Measurements from ENCODE around the gene SLC9A2. TPM values are rescaled to one million over a fixed set of nuclear protein-coding genes. Genes with fewer than 3 reads are reported as not detected.

The SLC9A2 gene
- total RNA-seq, 1 donor from 2014 or later = 0.32 TPM

DNA sequence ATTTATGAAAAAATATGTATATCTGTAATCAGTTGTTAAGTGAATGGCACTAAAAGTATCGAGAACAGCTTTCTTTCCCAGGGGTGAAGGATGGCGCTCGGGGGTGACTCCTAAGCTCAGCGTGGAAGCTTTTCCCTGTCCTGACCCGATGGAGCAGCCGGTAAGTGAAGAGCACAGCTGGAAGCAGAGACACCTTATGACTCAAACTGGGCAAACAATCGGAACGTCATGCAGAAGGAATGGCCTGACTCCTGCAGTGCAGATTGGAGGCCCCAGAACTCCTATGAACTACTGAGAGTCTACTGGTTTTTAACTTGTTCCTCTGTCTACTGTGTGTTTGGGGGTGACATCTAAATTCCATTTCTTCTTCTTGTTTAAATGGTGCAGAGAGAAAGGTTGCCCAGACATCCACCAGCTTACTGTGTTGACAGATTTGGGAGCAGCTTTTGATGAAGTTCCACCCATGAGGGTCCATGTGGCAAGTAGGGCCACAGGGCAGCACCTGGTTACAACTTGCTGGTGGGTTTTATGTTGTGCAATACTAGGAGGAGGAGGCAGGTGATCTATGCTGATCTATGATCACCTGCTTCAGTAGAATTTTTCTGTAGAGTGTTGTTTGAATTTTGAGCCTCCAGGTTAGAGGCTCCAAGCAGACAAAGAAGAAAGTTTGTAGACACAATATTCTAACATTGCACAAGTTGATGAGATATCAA is 89.7 kb downstream of the SLC9A2 start:
- Histone ChIP-seq H3K9me3 (ENCODE audit: insufficient read depth, low read depth, low read length) (no peaks in the 10 kb centered on the region), H3K36me3 (ENCODE audit: insufficient read depth, low read length) (no peaks in the 10 kb centered on the region), H2AFZ (ENCODE audit: low read depth, low read length) (no peak overlapping the region), H3K4me3 (ENCODE audit: insufficient read depth, low read depth, low read length) (no peak overlapping the region), H3K4me2 (ENCODE audit: low read length) (no peak overlapping the region), H3K9ac (ENCODE audit: low read length) (no peak overlapping the region), H3K27ac (ENCODE audit: low read depth, low read length) (no peak overlapping the region), H3K27me3 (ENCODE audit: insufficient read depth, low read length) (no peaks in the 10 kb centered on the region), H3K79me2 (ENCODE audit: insufficient read depth, low read length) (no peaks in the 10 kb centered on the region), H3K4me1 (ENCODE audit: insufficient read depth, low read length) (peaks cover 4% of the 10 kb centered on the region), H4K20me1 (ENCODE audit: insufficient read depth, low read length) (no peaks in the 10 kb centered on the region)
- FAIRE-seq (no peak), DNase-seq (ENCODE audit: low read depth) (peak; percentile 32)
- H3K4me3 Mint-ChIP-seq (ENCODE audit: unreplicated experiment) = peak overlapping the region; percentile 42
- H3K27me3 Mint-ChIP-seq (ENCODE audit: low read depth, unreplicated experiment) = no peaks in the 10 kb centered on the region
- no peak for TF ChIP-seq EZH2 (IDR thresholded peaks at IDR 0.05; ENCODE audit: insufficient read depth, low read length)
- TF ChIP-seq, protein P1, sequence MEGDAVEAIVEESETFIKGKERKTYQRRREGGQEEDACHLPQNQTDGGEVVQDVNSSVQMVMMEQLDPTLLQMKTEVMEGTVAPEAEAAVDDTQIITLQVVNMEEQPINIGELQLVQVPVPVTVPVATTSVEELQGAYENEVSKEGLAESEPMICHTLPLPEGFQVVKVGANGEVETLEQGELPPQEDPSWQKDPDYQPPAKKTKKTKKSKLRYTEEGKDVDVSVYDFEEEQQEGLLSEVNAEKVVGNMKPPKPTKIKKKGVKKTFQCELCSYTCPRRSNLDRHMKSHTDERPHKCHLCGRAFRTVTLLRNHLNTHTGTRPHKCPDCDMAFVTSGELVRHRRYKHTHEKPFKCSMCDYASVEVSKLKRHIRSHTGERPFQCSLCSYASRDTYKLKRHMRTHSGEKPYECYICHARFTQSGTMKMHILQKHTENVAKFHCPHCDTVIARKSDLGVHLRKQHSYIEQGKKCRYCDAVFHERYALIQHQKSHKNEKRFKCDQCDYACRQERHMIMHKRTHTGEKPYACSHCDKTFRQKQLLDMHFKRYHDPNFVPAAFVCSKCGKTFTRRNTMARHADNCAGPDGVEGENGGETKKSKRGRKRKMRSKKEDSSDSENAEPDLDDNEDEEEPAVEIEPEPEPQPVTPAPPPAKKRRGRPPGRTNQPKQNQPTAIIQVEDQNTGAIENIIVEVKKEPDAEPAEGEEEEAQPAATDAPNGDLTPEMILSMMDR (IDR thresholded peaks at IDR 0.05; ENCODE audit: insufficient read depth, low read depth, low read length) = no peak
- H3K9me3 Mint-ChIP-seq (ENCODE audit: unreplicated experiment) = no peaks in the 10 kb centered on the region
- H3K36me3 Mint-ChIP-seq (ENCODE audit: low read depth, unreplicated experiment) = no peaks in the 10 kb centered on the region
- H3K27ac Mint-ChIP-seq (ENCODE audit: unreplicated experiment) = peak overlapping the region; percentile 91
- H3K4me1 Mint-ChIP-seq (ENCODE audit: low read depth, unreplicated experiment) = peaks cover 12% of the 10 kb centered on the region

DNA sequence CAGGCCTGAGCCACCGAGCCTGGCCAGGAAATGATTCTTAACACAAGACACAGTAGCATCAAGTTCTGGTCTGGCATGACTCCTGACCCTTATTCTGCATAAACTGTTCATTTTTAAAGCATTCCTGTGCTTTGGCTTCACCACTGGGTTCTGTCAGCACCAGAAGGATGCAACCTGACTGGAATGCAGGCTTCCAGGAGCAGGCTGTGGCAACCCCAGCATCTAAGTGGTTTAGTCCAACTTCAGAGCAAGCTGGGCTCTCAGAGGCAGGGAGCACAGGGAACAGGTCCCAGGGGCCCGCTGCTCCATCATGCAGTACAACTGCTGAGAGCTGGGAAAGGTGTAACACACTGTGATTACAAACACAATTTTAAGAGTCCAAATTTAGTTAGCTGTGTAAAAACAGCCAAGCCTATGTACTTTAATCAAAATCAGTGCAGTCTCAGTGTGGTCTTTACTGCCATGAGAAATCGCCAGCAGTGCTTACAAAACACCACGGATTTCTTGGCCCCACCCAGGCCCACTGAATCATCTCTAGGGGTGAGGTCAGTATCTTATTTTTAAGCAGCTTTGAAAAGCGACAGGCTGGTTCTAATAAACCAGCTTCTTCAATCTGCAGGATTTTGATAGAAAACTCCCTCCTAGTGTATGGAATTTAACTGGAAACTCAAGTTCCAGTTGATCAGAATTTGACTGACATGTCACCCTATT is 98.1 kb downstream of the SLC9A2 start:
- H2AFZ ChIP-seq (ENCODE audit: low read depth, low read length) = no peak overlapping the region
- FAIRE-seq (no peak), DNase-seq (ENCODE audit: low read depth) (peak; percentile 6)
- Mint-ChIP-seq H3K27me3 (ENCODE audit: low read depth, unreplicated experiment) (no peaks in the 10 kb centered on the region), H3K9me3 (ENCODE audit: unreplicated experiment) (no peaks in the 10 kb centered on the region), H3K4me3 (ENCODE audit: unreplicated experiment) (no peak overlapping the region), H3K27ac (ENCODE audit: unreplicated experiment) (peak overlapping the region; percentile 47), H3K4me1 (ENCODE audit: low read depth, unreplicated experiment) (peaks cover 12% of the 10 kb centered on the region), H3K36me3 (ENCODE audit: low read depth, unreplicated experiment) (peaks cover 14% of the 10 kb centered on the region)
- H3K36me3 ChIP-seq (ENCODE audit: insufficient read depth, low read length) = peaks cover 5% of the 10 kb centered on the region
- H3K27me3 ChIP-seq (ENCODE audit: insufficient read depth, low read length) = no peaks in the 10 kb centered on the region
- H3K4me1 ChIP-seq (ENCODE audit: insufficient read depth, low read length) = no peaks in the 10 kb centered on the region
- H3K9ac ChIP-seq (ENCODE audit: low read length) = no peak overlapping the region
- H3K9me3 ChIP-seq (ENCODE audit: insufficient read depth, low read depth, low read length) = no peaks in the 10 kb centered on the region
- no peak overlapping the region for H3K4me2 ChIP-seq (ENCODE audit: low read length)
- no peak overlapping the region for H3K4me3 ChIP-seq (ENCODE audit: insufficient read depth, low read depth, low read length)
- TF ChIP-seq, protein P1 (IDR thresholded peaks at IDR 0.05; ENCODE audit: insufficient read depth, low read depth, low read length) = no peak
- TF ChIP-seq EZH2 (IDR thresholded peaks at IDR 0.05; ENCODE audit: insufficient read depth, low read length) = no peak
- no peaks in the 10 kb centered on the region for H3K79me2 ChIP-seq (ENCODE audit: insufficient read depth, low read length)
- H4K20me1 ChIP-seq (ENCODE audit: insufficient read depth, low read length) = no peaks in the 10 kb centered on the region
- H3K27ac ChIP-seq (ENCODE audit: low read depth, low read length) = no peak overlapping the region
